Calu3 (cell line): ENCODE measurements around the gene WWOX. TPM values are rescaled to one million over a fixed set of nuclear protein-coding genes. Genes with fewer than 3 reads are reported as not detected.

Experiments
- BruUV-seq: library from RNA; stranded (reverse); fragments of 400-500 nt; replicated peaks from 2 replicates; lab custom pipeline; 2021; lab: Mats Ljungman, UMichigan
- CTCF ChIA-PET: fragments of 300-600 bp; sonication (Branson Sonifier 250); formaldehyde crosslinking; loops from one replicate; lab custom pipeline; 2022; ENCODE audit warnings: antibody characterized with exemption; lab: Charles Lee
- DNase-seq: peaks from one replicate; pipeline ENCODE4 v3.0.0; 2022
- H3K27ac Mint-ChIP-seq: one replicate; pipeline ENCODE4 v1.8.0; 2022; ENCODE audit warnings: mixed read lengths; ENCODE audit not compliant: unreplicated experiment
- H3K27me3 Mint-ChIP-seq: one replicate; pipeline ENCODE4 v1.8.0; 2022; ENCODE audit warnings: mixed read lengths; ENCODE audit not compliant: unreplicated experiment
- H3K36me3 Mint-ChIP-seq: one replicate; pipeline ENCODE4 v1.8.0; 2022; ENCODE audit warnings: mild to moderate bottlenecking, moderate library complexity, mixed read lengths; ENCODE audit not compliant: insufficient read depth, unreplicated experiment
- H3K4me1 Mint-ChIP-seq: one replicate; pipeline ENCODE4 v1.8.0; 2022; ENCODE audit warnings: mild to moderate bottlenecking, low read depth, mixed read lengths; ENCODE audit not compliant: unreplicated experiment
- H3K4me3 Mint-ChIP-seq: one replicate; pipeline ENCODE4 v1.8.0; 2022; ENCODE audit warnings: mild to moderate bottlenecking, low read depth, moderate library complexity, mixed read lengths; ENCODE audit not compliant: unreplicated experiment
- H3K9me3 Mint-ChIP-seq: one replicate; pipeline ENCODE4 v1.8.0; 2022; ENCODE audit warnings: low read depth, mixed read lengths; ENCODE audit not compliant: unreplicated experiment
- CTCF ChIP-seq: fragments of 200-600 bp; IDR thresholded peaks from one replicate; pipeline ENCODE4 v1.8.0; 2022; ENCODE audit warnings: antibody characterized with exemption; ENCODE audit not compliant: unreplicated experiment
- intact Hi-C: fragments of 100-400 bp; cut with micrococcal nuclease; formaldehyde crosslinking; loops from one replicate; pipeline ENCODE4 v1.10.0; 2022; ENCODE audit not compliant: unreplicated experiment
- total RNA-seq: library from RNA; stranded (reverse); gene quantifications from 2 replicates; pipeline ENCODE4 v1.2.3, GENCODE V29; 2022

The WWOX gene
- total RNA-seq, 1 experiment from 2014 or later = 33.5 TPM

- Mint-ChIP-seq H3K27ac (no peak overlapping the region), H3K4me3 (no peak overlapping the region), H3K9me3 (peaks cover 9% of the 10 kb centered on the region), H3K36me3 (no peaks in the 10 kb centered on the region), H3K27me3 (no peaks in the 10 kb centered on the region), H3K4me1 (no peaks in the 10 kb centered on the region)
- DNase-seq = no peak
- no TSS peak for BruUV-seq
- intact Hi-C loops = no loop called here
- CTCF ChIA-PET = no interaction called here
- TF ChIP-seq CTCF = no peak
These were observed 660.1 kb downstream of the WWOX start for GRCh38 chr16:78759596-78759995.

GRCh38 chr16:78760611-78761010 is 661.2 kb downstream of the WWOX start:
- intact Hi-C loops = no loop called here

GRCh38 chr16:78761427-78761826 is 662.0 kb downstream of the WWOX start:
- peaks cover 2% of the 10 kb centered on the region for H3K9me3 Mint-ChIP-seq

More at GRCh38 chr16:78760611-78761010, 661.2 kb downstream of the WWOX start:
- Mint-ChIP-seq H3K9me3 (peaks cover 9% of the 10 kb centered on the region), H3K27ac (no peak overlapping the region), H3K4me1 (no peaks in the 10 kb centered on the region), H3K27me3 (no peaks in the 10 kb centered on the region), H3K4me3 (no peak overlapping the region), H3K36me3 (no peaks in the 10 kb centered on the region)
- no peak for DNase-seq
- no TSS peak for BruUV-seq
- TF ChIP-seq CTCF = no peak
- CTCF ChIA-PET = no interaction called here

GRCh38 chr16:78762222-78762621 is 662.8 kb downstream of the WWOX start:
- intact Hi-C loops = no loop called here
- Mint-ChIP-seq H3K36me3 (no peaks in the 10 kb centered on the region), H3K4me1 (no peaks in the 10 kb centered on the region), H3K4me3 (no peak overlapping the region), H3K27ac (no peak overlapping the region), H3K9me3 (peaks cover 3% of the 10 kb centered on the region), H3K27me3 (no peaks in the 10 kb centered on the region)
- no peak for DNase-seq
- no TSS peak for BruUV-seq
- no peak for TF ChIP-seq CTCF
- CTCF ChIA-PET = no interaction called here

More at GRCh38 chr16:78761427-78761826, 662.0 kb downstream of the WWOX start:
- no peak for TF ChIP-seq CTCF
- no peaks in the 10 kb centered on the region for H3K4me1 Mint-ChIP-seq
- DNase-seq = no peak
- H3K27me3 Mint-ChIP-seq = no peaks in the 10 kb centered on the region
- no peaks in the 10 kb centered on the region for H3K36me3 Mint-ChIP-seq
- CTCF ChIA-PET = no interaction called here
- intact Hi-C loops = no loop called here
- H3K27ac Mint-ChIP-seq = no peak overlapping the region
- BruUV-seq = no TSS peak
- no peak overlapping the region for H3K4me3 Mint-ChIP-seq
